Gastrocnemius medialis (tissue), 4 donors: ENCODE data around the gene PRPF31. TPM values are rescaled to one million over a fixed set of nuclear protein-coding genes. Genes with fewer than 3 reads are reported as not detected.
"Not testable (repeated sequence)": the region's sequence is repeated elsewhere in the genome, so short reads cannot be mapped to it uniquely, and the experiment has no call there.

Source experiments
- ATAC-seq, 2 donors: fragments of 150-250 bp; one replicate each; pipeline ENCODE4 v1.9.1; 2016
- DNase-seq, 2 donors: peaks; one replicate each; pipeline ENCODE4 v3.0.0-alpha.2; 2019
- H3K27ac ChIP-seq, 4 donors: fragments of 200-600 bp; sonication (generic); 1 replicate in 1 of 4; 2 replicates in 3 of 4; pipeline ENCODE4 v1.5.1; 2016 to 2018; ENCODE audit warnings: mild to moderate bottlenecking in 2 of 4, moderate library complexity in 1 of 4
- H3K27me3 ChIP-seq, 3 donors: fragments of 200-600 bp; sonication (generic) in 2 of 3; 1 replicate in 1 of 3; 2 replicates in 2 of 3; pipeline versions ENCODE4 v1.5.1 to v1.6.0; 2016 to 2019; ENCODE audit warnings: mild to moderate bottlenecking in 1 of 3, moderate library complexity in 1 of 3
- H3K36me3 ChIP-seq, 2 donors: fragments of 200-600 bp; sonication (generic) in 1 of 2; one replicate each; pipeline ENCODE4 v1.5.1; 2017 to 2018
- H3K4me1 ChIP-seq, 2 donors: fragments of 200-600 bp; sonication (generic) in 1 of 2; one replicate each; pipeline ENCODE4 v1.5.1; 2016 to 2017; ENCODE audit warnings: mild to moderate bottlenecking in 2 of 2
- H3K4me3 ChIP-seq, 4 donors: fragments of 200-600 bp; sonication (generic) in 3 of 4; 1 replicate in 1 of 4; 2 replicates in 3 of 4; pipeline ENCODE4 v1.5.1; 2016 to 2019; ENCODE audit warnings: mild to moderate bottlenecking in 2 of 4
- H3K9me3 ChIP-seq, 3 donors: fragments of 200-600 bp; sonication (generic) in 2 of 3; 1 replicate in 1 of 3; 2 replicates in 2 of 3; pipeline ENCODE4 v1.5.1; 2016 to 2019
- CTCF ChIP-seq, 5 experiments: fragments of 450-650 bp in 3 of 5; fragments of 200-600 bp in 2 of 5; sonication (generic) in 2 of 5; IDR thresholded peaks in 4 of 5; conservative IDR thresholded peaks in 1 of 5; 1 replicate in 4 of 5; 2 replicates in 1 of 5; pipeline ENCODE4 v1.5.1; 2016 to 2019; ENCODE audit warnings: antibody characterized with exemption in 5 of 5, mild to moderate bottlenecking in 3 of 5, moderate library complexity in 3 of 5
- POLR2A ChIP-seq, 2 donors: fragments of 450-650 bp; IDR thresholded peaks; one replicate each; pipeline ENCODE4 v1.6.1; 2017; ENCODE audit warnings: antibody characterized with exemption in 2 of 2, mild to moderate bottlenecking in 2 of 2, moderate library complexity in 2 of 2
- in situ Hi-C, 4 donors: fragments of 200-750 bp; cut with MboI; loops; one replicate each; pipeline versions ENCODE4 v1.15.0 to v1.8.0; 2017; ENCODE audit warnings: low sequenced_read_pairs in 4 of 4
- intact Hi-C: fragments of 100-400 bp; cut with DNase I; formaldehyde crosslinking; loops from one replicate; pipeline ENCODE4 v1.15.1; 2023; ENCODE audit warnings: low total_unique reads
- total RNA-seq, 4 donors: library from RNA; depleted of rRNA; stranded (reverse); fragments of >200 nt; gene quantifications; one replicate each; pipeline versions ENCODE4 v1.1.0 to v1.2.3, GENCODE V29; 2016

Gene PRPF31
- total RNA-seq, 4 donors from 2014 or later = 26.6 to 39.4 (median 37.2) TPM

- no peak for TF ChIP-seq CTCF (IDR thresholded peaks at IDR 0.05 in 4 of 5, conservative IDR thresholded peaks at IDR 0.05 in 1 of 5)
- no peak for TF ChIP-seq POLR2A (IDR thresholded peaks at IDR 0.05)
- in situ Hi-C loops = no loop called here
- intact Hi-C loops = no loop called here
- Histone ChIP-seq H3K4me1 (peaks cover 0 to 5% of the 10 kb centered on the region in 2 donors), H3K36me3 (no peaks in the 10 kb centered on the region), H3K4me3 (peak overlapping the region; percentile 20 to 37 (median 30)), H3K9me3 (no peaks in the 10 kb centered on the region), H3K27me3 (peaks cover 0 to 41% (median 20%) of the 10 kb centered on the region in 3 donors), H3K27ac (no peak overlapping the region)
- DNase-seq = no peak
- ATAC-seq = no peak
Observed at GRCh38 chr19:54095136-54095858, 20.3 kb upstream of the PRPF31 start.

GRCh38 chr19:54095859-54096616, 19.5 kb upstream of the PRPF31 start:
- DNase-seq = not testable (repeated sequence)

GRCh38 chr19:54096617-54097106, 18.9 kb upstream of the PRPF31 start:
- H3K4me3 ChIP-seq = peak overlapping the region in 2 of 4 donors; percentile 15 to 25
- no peak for DNase-seq
- intact Hi-C loops = no loop called here

More at GRCh38 chr19:54095859-54096616, 19.5 kb upstream of the PRPF31 start:
- H3K27ac ChIP-seq, in situ Hi-C loops, H3K4me1 ChIP-seq, H3K9me3 ChIP-seq, H3K36me3 ChIP-seq, intact Hi-C loops, ATAC-seq: not testable (repeated sequence)
- Histone ChIP-seq H3K4me3 (peak overlapping the region; percentile 20 to 37 (median 30)), H3K27me3 (peaks cover 0 to 41% (median 20%) of the 10 kb centered on the region in 3 donors)

GRCh38 chr19:54099190-54099902, 16.2 kb upstream of the PRPF31 start:
- Histone ChIP-seq H3K9me3 (no peaks in the 10 kb centered on the region), H3K36me3 (no peaks in the 10 kb centered on the region), H3K4me1 (peaks cover 10 to 16% of the 10 kb centered on the region in 2 donors), H3K27me3 (peaks cover 0 to 34% (median 20%) of the 10 kb centered on the region in 3 donors), H3K27ac (no peak overlapping the region), H3K4me3 (no peak overlapping the region)
- ATAC-seq (no peak), DNase-seq (no peak)
- in situ Hi-C loops (no loop called here), intact Hi-C loops (no loop called here)
- no peak for TF ChIP-seq CTCF (IDR thresholded peaks at IDR 0.05 in 4 of 5, conservative IDR thresholded peaks at IDR 0.05 in 1 of 5)
- no peak for TF ChIP-seq POLR2A (IDR thresholded peaks at IDR 0.05)

More at GRCh38 chr19:54096617-54097106, 18.9 kb upstream of the PRPF31 start:
- TF ChIP-seq POLR2A (IDR thresholded peaks at IDR 0.05) = no peak
- no peak for TF ChIP-seq CTCF (IDR thresholded peaks at IDR 0.05 in 4 of 5, conservative IDR thresholded peaks at IDR 0.05 in 1 of 5)
- Histone ChIP-seq H3K27ac (no peak overlapping the region), H3K36me3 (no peaks in the 10 kb centered on the region), H3K27me3 (peaks cover 0 to 41% (median 20%) of the 10 kb centered on the region in 3 donors), H3K4me1 (peaks cover 0 to 5% of the 10 kb centered on the region in 2 donors), H3K9me3 (no peaks in the 10 kb centered on the region)
- ATAC-seq = no peak
- in situ Hi-C loops = no loop called here

GRCh38 chr19:54099903-54100255, 15.7 kb upstream of the PRPF31 start:
- H3K4me3 ChIP-seq, H3K36me3 ChIP-seq, ATAC-seq, H3K27ac ChIP-seq, DNase-seq, H3K9me3 ChIP-seq: not testable (repeated sequence)
- in situ Hi-C loops (loop anchor here in 1 of 4 donors (25.0 kb wide), 1 partner anchor 1012 kb away; the partner anchor contains the start of gene PPP1R12C), intact Hi-C loops (loop anchor here (5.0 kb wide), 1 partner anchor 123 kb away; no protein-coding TSS in a partner anchor)
- H3K27me3 ChIP-seq = peaks cover 0 to 29% (median 16%) of the 10 kb centered on the region in 3 donors
- H3K4me1 ChIP-seq = peaks cover 10 to 16% of the 10 kb centered on the region in 2 donors
